HL-60/S4 treated with retinoic acid at 250 ng/mL for 4 days and 3 days (cell line): Measurements from ENCODE around the gene TMED4.

ENCODE experiments used
- in situ Hi-C: fragments of 300-500 bp; cut with MboI; formaldehyde crosslinking; loops from 2 replicates; pipeline ENCODE4 v1.7.0; 2022; ENCODE audit warnings: low sequenced_read_pairs

TMED4 gene

DNA sequence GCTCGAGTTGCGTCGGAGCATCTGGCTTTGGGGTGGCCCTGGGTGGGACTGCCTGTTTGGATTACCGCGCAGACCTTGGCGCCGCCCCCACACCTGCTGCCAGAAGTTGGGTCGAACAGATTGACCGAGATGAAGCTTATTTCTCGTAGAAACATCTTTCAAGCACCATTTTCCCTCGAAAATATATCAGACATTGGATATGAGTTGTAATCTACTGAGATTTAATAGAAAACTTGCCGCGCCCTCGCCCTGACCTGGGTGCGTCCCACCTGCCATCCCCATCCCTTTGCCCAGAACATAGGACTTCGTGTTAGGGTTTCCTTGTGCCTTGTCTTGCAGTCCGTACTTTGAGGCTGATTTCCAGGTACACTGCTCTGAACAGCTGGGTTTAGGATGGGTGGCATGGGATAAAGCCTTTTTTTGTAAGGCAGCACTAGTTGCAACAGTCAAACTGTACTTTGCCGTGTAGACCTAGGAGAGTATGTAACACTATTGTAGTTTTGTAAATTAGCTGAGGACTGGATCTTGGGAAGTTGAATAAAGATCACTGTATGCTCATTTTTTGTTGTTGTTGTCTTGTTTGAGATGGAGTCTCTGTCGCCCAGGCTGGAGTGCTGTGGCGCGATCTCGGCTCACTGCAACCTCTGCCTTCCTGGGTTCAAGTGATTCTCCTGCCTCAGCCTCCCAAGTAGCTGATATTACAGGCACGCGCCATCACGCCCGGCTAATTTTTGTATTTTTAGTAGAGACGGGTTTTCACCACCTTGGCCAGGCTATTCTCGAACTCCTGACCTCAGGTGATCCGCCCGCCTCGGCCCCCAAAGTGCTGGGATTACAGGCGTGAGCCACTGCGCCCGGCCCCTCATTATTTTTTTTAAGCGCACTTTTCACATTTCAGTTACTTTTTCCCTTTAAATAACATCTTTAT lies 25.4 kb upstream of the TMED4 start:
- in situ Hi-C loops: no loop called here

- in situ Hi-C loops: no loop called here
Measured at GRCh38 chr7:44606341-44607140, 24.5 kb upstream of the TMED4 start, which contains the start of gene OGDH. Gene OGDH (plus strand): TSS chr7:44606627. CDS start chr7:44624344, 17,717 bp downstream.

DNA sequence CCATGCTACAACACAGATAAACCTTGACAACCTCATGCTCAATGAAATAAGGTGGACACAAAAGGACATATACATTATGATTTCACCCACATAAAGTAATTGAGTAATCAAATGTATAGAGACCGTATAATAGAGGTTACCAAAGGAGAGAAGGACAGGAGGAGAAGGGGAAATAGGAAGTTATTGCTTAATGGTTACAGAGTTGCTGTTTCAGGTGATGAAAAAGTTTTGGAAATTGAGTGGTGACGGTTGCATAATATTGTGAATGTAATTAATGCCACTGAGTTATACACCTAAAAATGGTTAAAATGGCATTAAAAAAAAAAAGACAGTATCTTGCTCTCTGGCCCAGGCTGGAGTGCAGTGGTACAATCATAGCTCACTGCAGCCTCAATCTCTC lies 22.9 kb upstream of the TMED4 start:
- in situ Hi-C loops: no loop called here

- in situ Hi-C loops: no loop called here
Measured at GRCh38 chr7:44603193-44603592, 21.2 kb upstream of the TMED4 start.

- in situ Hi-C loops: no loop called here
Measured at GRCh38 chr7:44602576-44602910, 20.5 kb upstream of the TMED4 start.

- in situ Hi-C loops: loop anchor here (10.0 kb wide), 1 partner anchor 536 kb away; no protein-coding TSS in a partner anchor
Measured at GRCh38 chr7:44599222-44599621, 17.2 kb upstream of the TMED4 start.

DNA sequence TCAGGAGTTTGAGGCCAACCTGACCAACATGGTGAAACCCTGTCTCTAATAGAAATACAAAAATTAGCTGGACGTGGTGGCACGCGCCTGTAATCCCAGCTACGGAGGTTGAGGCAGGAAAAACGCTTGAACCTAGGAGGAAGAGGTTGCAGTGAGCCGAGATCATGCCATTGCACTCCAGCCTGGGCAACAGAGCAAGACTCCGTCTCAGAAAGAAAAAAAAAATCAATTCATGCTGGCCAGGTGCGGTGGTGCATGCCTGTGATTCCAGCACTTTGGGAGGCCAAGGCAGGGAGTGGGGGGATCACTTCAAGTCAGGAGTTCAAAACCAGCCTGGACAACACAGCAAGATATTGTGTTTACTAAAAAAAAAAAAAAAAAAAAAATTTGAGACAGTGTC lies 15.2 kb upstream of the TMED4 start:
- in situ Hi-C loops: loop anchor here (10.0 kb wide), 1 partner anchor 538 kb away; no protein-coding TSS in a partner anchor

DNA sequence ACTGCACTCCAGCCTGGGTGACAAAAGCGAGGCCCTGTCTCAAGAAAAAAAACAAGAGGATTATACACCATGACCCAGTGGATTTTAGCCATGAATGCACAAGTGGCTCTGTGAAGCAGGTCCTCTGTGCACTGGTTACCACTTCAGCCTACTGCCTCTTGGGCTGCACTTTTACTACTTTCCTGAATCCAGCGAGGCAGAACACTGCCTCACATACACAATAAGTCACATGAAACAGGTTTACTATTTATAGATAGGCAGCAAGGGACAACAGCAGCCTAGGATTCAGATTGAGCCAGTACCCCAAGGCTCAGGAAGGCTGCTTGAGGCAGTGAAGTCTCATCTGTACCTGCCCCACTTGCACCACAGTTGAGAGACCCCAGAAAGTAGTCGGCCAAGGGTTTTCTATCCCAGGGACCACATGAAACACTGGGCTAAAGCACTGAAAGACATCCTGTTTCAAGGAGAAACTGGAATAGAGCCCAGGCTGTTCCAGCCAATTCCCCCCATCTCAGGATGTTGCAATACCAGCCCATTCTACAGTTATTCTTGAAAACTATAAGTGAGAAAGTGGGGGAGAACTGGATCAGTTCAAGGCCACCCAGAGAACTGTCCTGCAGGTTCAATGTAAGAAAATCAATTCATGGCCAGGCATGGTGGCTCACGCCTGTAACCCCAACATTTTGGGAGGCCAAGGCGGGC lies 14.1 kb upstream of the TMED4 start:
- in situ Hi-C loops: loop anchor here (10.0 kb wide), 1 partner anchor 539 kb away; no protein-coding TSS in a partner anchor

- in situ Hi-C loops: loop anchor here (5.0 to 10.0 kb wide), 2 partner anchors 331 to 544 kb away; no protein-coding TSS in a partner anchor
Measured at GRCh38 chr7:44590910-44591309, 8.9 kb upstream of the TMED4 start.

- in situ Hi-C loops: no loop called here
Measured at GRCh38 chr7:44587843-44588711, 6.0 kb upstream of the TMED4 start.

- in situ Hi-C loops: no loop called here
Measured at GRCh38 chr7:44583146-44583865, 1.3 kb upstream of the TMED4 start.

DNA sequence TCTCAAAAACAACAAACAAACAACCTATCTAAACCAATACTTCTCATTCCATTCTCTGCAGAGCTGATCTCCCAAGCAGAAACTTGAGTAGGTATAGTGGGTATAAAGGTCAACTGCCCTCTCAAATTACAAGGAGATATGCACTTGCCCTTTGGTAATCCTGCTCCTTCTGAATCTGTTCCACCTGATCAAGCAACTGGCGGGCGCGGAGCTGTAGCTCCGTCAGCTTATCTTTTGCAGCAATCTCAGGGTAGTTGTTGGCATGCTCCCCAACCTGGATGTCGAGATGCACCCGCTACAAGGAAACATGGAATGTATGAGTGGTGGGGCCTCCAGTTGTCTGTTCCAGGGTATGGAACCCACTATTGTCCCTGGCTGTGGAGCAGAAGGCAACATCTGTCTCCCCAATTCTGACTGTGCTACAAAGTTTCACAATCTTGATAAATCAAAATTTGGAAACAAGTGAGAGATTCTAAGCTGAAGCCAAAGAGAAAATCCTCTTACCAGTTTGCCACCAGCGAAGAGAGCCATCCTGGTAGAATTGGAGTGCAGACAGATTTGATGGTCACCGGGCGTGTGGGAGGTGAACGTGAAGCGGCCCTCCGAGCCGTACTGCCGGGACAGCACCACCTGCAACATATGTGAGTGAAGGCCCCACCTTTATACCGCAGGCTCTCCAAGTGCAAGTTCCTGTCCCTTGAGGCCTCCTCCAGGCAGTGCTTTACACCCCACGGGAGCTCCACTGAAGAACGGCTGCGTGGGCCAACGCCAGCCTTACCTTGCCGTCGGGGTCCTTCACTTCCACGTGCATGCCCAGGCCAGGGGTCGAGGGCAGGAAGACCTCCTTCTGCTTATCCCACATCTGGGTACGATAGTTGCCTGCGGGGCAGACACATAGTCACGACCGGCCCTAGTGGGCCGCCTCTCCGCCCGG lies 819 bp downstream of the TMED4 start:
- in situ Hi-C loops: no loop called here

DNA sequence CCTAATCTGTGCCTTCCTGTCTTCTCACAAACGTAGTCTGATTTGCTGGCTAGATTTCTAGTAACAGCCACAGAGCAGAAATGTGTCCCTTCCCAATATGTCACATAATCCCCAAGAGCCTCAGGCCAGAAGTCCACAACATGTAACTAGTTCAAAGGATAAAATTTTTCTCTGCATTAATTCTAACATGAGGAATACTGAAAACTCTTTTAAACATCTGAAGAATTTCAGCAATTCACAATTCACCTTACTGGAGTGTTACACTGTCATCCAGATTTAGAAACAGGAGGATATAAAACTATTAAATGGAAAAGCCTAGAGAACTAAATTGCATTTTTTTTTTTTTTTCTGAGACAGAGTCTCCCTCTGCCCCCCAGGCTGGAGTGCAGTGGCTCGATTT lies 5.8 kb downstream of the TMED4 start:
- in situ Hi-C loops: no loop called here

DNA sequence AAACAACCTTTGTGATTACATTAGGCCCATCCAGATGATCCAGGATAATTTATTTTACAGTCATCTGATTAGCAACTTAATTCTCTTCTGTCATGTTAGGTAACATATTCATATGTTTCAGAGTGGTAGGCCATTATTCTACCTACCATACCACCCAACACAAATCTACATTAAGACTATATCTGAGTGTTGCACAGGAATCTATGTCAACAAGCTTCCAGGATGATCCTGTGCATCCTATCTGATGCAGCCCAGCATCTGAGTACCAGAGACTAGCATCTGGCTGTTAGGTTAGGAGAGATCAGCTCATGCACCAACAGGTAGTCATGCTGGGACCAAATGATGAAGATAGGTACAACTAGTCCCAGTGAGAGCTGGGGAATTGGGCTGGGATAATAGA lies 7.0 kb downstream of the TMED4 start:
- in situ Hi-C loops: no loop called here

DNA sequence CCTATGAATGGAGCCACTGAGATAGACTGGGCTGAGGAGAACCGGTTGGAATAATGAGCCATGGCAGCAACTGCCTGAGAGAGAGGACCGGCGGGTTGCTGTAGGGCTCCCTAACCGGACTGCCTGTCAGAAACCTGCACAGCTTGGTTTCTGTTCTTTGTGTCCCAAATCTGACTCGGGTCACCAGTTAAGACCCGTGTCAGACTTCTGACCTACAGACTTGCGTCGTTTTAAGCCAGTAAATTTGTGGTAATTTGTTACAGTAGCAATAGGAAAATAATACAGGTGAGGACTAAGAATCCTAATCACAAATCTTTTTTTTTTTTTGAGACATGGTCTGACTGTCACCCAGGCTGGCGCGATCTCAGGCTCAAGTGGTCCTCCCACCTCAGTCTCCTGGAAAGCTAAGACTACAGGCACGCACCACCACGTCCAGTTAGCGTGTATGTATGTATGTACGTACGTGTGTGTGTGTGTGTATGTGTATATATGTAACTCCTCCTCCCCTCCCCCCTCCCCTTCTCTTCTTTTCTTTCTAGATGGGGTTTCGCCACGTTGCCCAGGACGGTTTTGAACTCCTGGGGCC lies 7.7 kb downstream of the TMED4 start:
- in situ Hi-C loops: no loop called here

DNA sequence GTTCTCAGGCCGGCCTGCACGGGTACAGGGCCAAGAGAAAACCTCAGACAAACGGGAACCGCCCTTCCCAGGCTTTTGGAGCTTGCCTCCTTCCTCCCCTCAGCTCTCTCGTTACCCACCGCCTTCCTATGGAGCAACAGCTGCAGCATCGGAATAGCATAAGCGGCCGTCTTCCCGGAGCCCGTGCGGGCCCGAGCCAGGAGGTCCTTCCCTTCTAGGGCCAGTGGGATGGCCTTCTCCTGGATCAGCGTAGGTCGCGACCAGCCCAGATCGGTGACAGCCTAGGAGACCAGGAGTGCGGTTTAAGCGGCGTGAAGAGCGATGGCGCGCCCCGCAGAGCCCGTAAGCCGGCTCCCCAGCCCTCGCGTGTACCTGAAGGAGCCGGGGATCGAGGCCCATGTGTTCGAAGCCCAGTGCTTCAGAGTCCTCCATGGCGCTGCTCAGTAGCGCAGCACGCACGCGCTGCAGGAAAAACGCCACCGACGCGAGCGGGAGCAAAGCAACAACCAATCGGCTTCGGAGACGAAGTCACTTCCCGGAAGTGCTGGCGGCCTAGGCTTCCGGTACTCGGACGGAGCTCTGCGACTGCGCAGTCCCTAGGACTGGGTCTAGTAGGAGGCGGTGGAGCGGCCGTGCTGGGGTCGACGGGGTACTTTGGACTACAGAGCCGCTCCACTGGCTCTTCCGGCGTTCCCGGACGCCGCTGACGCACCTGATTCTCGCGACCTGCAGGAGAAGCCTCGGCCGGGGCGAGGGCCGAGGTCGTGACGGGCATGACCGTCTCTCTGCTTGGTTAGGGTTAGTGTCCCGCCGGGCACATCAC lies 8.4 kb downstream of the TMED4 start, which contains the start of gene DDX56:
Gene DDX56, minus strand, starts transcription at position 445 of the 823 bp plus-strand sequence. Its CDS starts 13 bp downstream, at position 432.
- in situ Hi-C loops: no loop called here

DNA sequence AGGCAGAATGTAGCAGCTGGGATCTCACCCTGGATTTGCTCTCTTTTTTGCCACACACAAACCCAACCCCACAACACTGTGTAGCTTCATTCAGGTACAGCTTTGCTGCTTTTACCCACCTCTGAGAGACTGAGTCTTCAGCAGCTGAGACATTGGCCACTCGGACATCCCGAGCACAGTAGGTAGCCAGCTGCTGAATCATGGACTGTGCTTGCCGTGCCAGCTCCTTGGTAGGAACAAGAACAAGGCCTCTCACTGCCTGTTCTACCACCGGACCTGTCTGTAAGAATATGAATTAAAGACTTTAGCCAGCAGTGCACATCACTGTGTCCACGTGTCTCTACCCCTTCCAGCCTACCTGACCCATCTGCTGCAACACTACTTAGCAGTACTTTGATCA lies 9.3 kb downstream of the TMED4 start:
- in situ Hi-C loops: no loop called here
